Gastroesophageal sphincter (tissue), 3 donors: ENCODE data around the gene OR5K4.

Experiments used
- CTCF ChIP-seq, 4 experiments: fragments of 200-600 bp in 2 of 4; fragments of 450-650 bp in 2 of 4; sonication (generic) in 1 of 4; IDR thresholded peaks; one replicate each; pipeline ENCODE4 v1.5.1; 2017 to 2019; ENCODE audit warnings: antibody characterized with exemption in 4 of 4, mild to moderate bottlenecking in 2 of 4, moderate library complexity in 2 of 4
- POLR2A ChIP-seq, 2 donors: fragments of 450-650 bp; IDR thresholded peaks; one replicate each; pipeline ENCODE4 v1.6.1; 2017; ENCODE audit warnings: antibody characterized with exemption in 2 of 2, mild to moderate bottlenecking in 2 of 2, moderate library complexity in 1 of 2

GRCh38 chr3:98371853-98372252, 18.2 kb downstream of the OR5K4 start:
- TF ChIP-seq CTCF (IDR thresholded peaks at IDR 0.05): no peak
- TF ChIP-seq POLR2A (IDR thresholded peaks at IDR 0.05): no peak
